Stimulated activated CD4-positive, alpha-beta T cell treated with anti-CD3 and anti-CD28 coated beads, Interleukin-15, amount 100 ng/mL, for 24 hours (primary cell): ENCODE data around the gene RAB4A.
"Not testable (repeated sequence)": the region's sequence is repeated elsewhere in the genome, so short reads cannot be mapped to it uniquely, and the experiment has no call there.

Experiments used
- DNase-seq: peaks from one replicate; pipeline ENCODE4 v3.0.0-alpha.2; 2020

The RAB4A gene

GRCh38 chr1:229272164-229273158 is 1.6 kb downstream of the RAB4A start:
- no peak for DNase-seq

- DNase-seq, result no peak
Observed at GRCh38 chr1:229273507-229274232, 2.8 kb downstream of the RAB4A start.

- no peak for DNase-seq
Observed at GRCh38 chr1:229275005-229275404, 4.1 kb downstream of the RAB4A start.

GRCh38 chr1:229278120-229278741 is 7.3 kb downstream of the RAB4A start:
- DNase-seq, result no peak

- DNase-seq, result no peak
Observed at GRCh38 chr1:229279242-229279641, 8.3 kb downstream of the RAB4A start.

- DNase-seq, result no peak
Observed at GRCh38 chr1:229280037-229280828, 9.3 kb downstream of the RAB4A start.

GRCh38 chr1:229280921-229281320 is 10.0 kb downstream of the RAB4A start:
- no peak for DNase-seq

- no peak for DNase-seq
Observed at GRCh38 chr1:229281339-229281926, 10.5 kb downstream of the RAB4A start.

GRCh38 chr1:229282295-229282823 is 11.4 kb downstream of the RAB4A start:
- no peak for DNase-seq

- no peak for DNase-seq
Observed at GRCh38 chr1:229283183-229283611, 12.3 kb downstream of the RAB4A start.

- no peak for DNase-seq
Observed at GRCh38 chr1:229284887-229285286, 14.0 kb downstream of the RAB4A start.

GRCh38 chr1:229285440-229285839 is 14.5 kb downstream of the RAB4A start:
- DNase-seq, result no peak

- no peak for DNase-seq
Observed at GRCh38 chr1:229286099-229286766, 15.3 kb downstream of the RAB4A start.

GRCh38 chr1:229287267-229287666 is 16.4 kb downstream of the RAB4A start:
- no peak for DNase-seq

- DNase-seq, result no peak
Observed at GRCh38 chr1:229288516-229288915, 17.6 kb downstream of the RAB4A start.

GRCh38 chr1:229291686-229292085 is 20.8 kb downstream of the RAB4A start:
- DNase-seq, result not testable (repeated sequence)

GRCh38 chr1:229293528-229294204 is 22.8 kb downstream of the RAB4A start:
- DNase-seq, result no peak

- DNase-seq, result no peak
Observed at GRCh38 chr1:229295745-229296144, 24.8 kb downstream of the RAB4A start.

GRCh38 chr1:229296541-229296941 is 25.6 kb downstream of the RAB4A start:
- DNase-seq, result no peak

GRCh38 chr1:229297746-229298145 is 26.8 kb downstream of the RAB4A start:
- no peak for DNase-seq

GRCh38 chr1:229298420-229298819 is 27.5 kb downstream of the RAB4A start:
- DNase-seq, result no peak
